Fibroblast of skin of left quadriceps (primary cell): ENCODE data around the gene FUT8.

ENCODE experiments used
- DNase-seq, 2 experiments: peaks; one replicate each; pipeline ENCODE4 v3.0.0-alpha.2; 2013; ENCODE audit warnings: low read depth in 2 of 2

FUT8 gene

DNA sequence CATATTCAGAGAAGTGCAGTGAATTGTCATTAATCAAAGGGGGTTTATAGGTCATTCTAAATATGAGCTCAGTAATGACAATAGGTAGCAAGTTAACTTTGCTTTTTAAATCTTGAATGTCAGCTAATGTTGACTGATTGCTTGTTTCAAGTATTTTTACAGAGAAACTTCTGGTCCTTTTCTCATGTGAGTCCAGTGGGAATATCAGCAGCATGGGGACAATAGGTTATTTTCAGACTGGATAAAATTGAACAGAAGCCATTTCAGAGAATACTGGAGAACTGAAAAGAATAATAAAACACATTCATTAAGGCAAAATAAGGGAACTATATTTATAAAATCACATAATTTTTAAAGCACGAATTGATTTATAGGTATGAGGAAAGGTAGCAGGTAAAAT is 78.7 kb downstream of the FUT8 start:
- no peak for DNase-seq

DNA sequence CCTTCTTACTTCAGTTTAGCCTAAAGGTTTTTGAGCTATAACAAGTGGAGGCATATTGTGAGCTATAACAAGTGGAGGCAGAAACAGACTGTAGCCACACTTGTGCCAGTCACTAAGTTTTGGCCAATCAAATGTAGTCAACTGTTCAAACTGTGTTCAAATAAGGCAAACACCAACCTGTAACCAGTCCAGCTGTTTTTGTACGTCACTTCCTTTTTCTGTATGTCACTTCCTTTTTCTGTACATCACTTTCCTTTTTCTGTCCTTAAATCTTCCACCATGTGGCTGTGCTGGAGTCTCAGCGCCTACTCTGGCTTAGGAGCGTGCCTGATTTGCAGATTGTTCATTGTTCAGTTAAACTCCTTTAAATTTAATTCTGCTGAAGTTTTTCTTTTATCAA is 79.7 kb downstream of the FUT8 start:
- no peak for DNase-seq

DNA sequence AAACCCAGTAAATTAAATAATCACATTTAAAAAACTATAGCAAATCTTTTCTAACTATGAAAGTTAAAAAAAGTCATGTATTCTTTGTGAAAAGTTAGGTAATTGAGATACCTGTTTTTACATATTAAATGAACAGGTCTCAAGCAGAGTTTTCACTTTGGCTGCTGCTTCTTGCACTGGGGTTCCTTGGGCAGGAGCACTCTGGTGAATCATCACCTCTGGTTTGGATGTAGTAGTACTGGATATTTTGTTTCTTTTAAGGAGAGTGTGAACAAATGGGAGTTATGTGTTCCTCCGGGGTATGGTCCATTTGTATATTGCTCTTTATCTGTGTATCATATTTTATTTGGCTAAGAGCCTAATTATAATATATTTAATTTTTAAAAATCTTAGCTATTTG is 82.7 kb downstream of the FUT8 start:
- no peak for DNase-seq

DNA sequence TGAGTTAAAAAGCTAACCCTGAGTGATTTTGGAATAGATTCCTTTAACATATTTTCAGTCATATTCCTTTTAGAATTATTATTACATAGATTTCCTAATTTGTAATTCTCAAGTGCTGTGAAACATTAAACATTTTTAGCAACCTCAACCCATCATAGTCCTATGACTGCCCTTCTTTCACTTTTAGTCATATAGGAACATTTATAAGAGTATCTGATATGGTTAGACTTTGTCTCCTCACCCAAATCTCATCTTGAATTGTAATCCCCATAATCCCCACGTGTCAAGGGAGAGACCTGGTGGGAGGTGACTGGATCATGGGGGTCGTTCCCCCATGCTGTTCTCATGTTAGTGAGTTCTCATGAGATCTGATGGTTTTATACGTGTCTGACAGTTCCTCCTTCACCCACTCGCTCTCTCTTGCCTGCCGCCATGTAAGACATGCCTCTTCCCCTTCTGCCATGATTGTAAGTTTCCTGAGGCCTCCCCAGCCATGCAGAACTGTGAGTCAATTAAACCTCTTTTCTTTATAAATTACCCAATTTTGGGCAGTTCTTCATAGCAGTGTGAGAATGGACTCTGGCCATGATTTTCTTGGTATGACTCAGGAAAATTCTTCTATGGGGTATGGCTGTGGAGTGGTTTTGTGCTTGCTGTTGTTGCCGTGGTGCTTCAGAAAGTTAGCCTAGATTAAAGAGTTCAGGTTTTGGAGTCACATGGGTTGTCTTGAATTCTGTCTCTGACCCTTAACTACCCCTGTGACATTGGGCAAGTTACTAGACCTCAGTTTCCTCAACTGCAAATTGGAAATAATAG is 83.9 kb downstream of the FUT8 start:
- DNase-seq = no peak

DNA sequence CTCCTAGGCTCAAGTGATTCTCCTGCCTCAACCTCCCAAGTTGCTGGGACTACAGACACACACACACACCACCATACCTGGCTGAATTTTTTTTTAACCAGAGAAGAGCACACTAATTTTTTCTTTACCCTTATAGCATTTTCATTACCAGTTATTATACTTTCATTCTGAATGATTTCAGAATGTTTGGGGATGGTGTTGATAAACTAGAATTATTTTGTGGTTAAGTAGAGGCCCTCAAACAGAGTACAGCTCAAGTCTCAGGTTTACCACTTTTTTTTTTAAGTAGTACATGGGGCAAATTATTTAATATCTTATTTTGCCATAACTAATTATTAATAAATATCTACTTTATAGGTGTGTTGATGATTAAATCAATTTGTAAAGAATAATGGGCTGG is 86.6 kb downstream of the FUT8 start:
- DNase-seq = no peak

DNA sequence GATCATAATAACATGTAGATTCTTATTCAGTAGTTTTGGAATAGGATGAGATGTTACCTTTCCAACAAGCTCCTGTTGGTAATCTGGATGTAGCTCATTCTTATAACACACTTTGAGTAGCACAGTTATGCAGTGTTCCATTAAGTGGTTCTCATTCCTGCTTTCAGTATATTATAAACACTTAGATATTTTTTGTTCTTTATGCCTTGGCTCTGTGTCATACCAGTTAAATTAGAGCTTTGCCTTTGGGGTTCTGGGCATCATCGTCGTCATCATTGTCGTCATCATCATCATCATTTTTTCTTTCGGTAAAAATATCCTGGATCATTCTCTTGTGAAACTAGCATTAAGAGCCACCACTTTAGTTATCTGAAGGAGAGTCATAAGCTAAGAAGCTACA is 87.5 kb downstream of the FUT8 start:
- no peak for DNase-seq

DNA sequence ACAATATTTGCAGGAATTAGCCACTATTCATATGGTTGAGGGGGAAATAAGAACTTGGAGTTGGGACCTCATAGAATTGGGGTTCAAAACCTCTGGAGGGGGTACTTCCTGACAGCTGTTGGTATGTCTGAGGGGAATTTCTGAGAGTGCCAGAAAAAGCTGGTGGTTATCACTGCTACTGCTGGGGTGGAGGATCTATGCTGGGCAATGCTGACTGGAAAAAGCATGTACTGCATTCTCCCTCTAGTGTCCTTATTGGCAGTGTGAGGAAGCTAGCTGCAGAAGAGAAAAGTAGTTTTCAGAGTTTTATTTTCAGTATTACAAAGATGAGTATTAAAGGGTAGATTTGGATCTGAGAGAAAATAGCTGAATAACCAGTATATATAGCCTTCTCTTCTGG is 88.8 kb downstream of the FUT8 start:
- no peak for DNase-seq

DNA sequence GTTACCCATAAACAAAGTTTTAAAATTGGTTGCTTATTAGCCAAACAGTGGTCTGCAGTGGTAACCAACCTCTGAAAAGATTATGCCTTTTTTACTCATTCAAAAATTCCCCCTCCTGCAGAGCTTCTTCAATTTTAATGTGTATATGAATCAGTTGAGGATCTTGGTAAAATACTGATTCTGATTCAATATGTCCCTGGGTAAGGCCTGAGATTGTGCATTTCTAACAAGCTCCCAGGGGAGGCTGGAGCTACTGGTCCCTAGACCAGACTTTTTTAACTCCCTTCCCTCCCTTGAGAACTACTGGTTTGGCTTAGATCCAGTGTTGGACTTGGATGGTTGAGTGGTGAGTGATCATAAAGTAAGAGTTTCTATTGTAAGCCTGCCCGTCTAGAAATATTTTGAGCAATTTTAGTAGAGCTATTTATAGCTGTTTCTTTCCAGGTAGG is 90.2 kb downstream of the FUT8 start:
- DNase-seq = peak; percentile 28 to 36

DNA sequence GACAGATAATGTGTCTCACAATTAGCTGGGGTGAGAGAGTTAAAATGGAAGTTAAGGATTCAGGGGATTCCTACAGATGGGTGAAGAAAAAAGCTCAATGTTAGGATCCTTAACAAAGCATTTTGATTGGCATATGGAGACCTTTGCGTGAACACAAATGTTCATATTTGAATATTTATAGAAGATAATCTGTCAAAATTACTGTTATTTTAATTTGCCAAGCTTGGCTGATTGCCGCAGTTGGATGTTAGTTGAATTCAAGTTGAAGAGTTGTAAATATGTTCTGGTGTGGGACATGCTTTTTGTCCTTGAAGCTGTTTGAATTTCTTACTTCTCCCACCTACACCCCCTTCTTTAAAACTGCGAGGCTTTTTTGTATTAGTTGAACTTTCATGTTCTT is 91.2 kb downstream of the FUT8 start:
- no peak for DNase-seq

DNA sequence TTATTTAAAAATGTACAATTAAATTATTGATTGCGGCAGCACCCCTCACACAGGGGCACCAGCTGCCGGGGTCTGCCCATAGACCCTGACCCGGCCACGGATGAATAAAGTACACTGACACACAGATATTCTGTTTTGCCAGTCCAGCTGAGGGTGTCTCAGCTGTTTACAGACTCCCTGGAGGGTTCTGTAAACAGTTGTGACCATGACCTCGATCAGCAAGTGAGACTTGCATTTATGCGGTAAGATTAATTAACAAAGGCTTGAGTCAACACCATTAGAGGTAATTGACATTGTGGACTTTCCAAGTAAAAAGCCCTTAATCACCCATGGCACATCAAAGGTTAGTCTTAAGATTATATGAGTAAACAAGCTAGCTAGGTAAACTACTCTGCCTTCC is 94.3 kb downstream of the FUT8 start:
- DNase-seq = no peak

DNA sequence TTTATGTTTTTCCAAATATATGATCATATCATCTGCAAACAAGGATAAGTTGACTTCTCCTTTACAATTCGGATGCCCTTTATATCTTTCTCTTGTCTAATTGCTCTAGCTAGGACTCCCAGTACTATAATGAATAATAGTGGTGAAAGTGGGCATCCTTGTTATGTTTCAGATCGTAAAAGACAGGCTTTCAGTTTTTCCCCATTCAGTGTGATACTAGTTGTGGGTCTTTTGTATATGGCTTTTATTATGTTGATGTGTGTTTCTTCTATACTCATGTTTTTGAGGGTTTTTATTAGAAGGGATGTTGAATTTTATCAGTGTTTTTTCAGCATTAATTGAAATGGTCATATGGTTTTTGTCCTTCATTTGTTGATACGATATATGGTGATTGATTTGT is 97.3 kb downstream of the FUT8 start:
- DNase-seq = no peak

DNA sequence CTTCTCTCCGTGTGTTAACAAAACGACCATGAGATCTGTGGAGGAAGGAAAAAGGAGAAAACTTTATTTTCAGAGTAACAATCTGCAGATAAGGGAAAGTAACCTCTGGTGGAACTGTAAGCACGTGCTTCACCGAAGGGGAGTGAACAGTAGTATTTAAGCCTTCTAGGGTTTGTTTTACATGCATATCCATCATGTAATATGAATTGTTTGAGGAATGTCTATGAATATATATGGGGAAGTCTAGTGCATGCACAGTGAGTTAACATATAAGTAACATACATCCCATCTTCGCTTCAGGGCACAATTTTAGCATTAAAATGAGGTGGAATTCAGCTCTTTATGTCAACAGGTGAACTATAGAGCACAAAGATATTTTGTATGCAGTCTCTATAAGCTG is 101.1 kb downstream of the FUT8 start:
- no peak for DNase-seq

DNA sequence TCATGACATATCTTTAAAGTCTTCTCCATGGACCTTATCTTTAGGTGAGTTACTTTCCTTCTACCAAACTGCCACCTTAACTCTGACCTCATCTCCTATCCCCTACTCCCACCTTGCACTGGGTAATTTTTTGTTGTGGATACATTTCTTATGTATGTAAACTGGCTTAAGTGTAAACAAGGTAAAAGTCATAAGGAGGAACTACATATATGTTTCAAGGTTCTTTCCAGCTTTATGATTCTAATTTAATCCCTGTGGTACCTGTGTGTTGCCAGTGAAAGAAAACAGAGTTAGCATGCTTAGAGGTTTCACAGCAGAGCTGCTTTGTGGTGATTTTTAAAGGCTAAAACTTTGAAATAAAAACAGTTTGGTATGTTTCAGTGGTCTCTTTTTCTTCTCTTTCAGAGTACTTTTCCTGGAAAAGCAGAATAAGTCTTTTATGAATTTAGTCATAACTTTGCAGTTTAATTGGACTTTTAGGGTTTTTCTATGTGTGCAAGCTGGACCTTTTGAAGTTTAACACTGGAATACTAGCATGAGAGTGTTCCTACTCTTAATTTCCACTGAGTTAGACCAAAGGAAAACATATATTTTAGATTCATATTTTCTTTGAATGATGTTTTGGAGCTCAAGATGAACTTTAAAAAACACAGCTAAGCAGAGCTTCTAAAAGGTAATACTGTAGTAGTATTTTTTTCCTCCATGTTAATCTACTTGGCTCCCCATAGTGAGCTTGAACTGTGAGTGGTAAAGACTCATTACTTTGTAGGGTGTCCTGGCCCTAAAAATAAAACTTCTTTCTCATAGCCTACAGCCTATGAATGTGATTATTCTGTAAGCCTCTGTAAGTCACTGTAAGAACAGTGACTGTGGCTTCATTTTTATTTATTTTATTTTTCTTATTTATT is 105.4 kb downstream of the FUT8 start:
- no peak for DNase-seq

DNA sequence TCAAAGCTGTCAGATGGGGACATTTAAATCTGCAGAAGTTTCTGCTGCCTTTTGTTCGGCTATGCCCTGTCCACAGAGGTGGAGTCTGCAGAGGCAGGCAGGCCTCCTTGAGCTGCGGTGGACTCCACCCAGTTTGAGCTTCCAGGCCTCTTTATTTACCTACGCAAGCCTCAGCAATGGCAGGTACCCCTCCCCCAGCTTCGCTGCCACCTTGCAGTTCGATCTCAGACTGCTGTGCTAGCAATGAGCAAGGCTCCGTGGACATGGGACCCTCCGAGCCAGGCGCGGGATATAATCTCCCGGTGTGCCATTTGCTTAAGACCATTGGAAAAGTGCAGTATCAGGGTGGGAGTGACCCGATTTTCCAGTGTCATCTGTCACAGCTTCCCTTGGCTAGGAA is 115.5 kb downstream of the FUT8 start:
- no peak for DNase-seq

DNA sequence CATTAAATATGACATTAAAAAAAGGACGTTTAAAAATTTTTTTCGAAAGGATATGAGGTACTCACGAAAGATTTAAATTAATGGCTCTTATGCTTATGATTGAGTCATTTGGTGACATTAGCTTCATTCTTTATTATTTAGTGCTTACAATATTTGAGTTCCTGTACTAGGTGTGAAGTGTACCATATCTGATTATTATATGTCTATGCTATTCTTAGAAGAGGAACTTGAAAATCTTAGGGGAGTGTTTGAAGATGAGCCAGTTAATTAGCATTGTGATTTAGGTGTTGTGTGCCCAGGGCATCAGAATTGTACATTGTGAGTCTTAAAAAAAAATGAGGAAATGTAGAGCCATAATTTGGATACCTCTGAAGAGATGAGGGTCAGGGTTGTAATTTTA is 118.6 kb downstream of the FUT8 start:
- DNase-seq = no peak

DNA sequence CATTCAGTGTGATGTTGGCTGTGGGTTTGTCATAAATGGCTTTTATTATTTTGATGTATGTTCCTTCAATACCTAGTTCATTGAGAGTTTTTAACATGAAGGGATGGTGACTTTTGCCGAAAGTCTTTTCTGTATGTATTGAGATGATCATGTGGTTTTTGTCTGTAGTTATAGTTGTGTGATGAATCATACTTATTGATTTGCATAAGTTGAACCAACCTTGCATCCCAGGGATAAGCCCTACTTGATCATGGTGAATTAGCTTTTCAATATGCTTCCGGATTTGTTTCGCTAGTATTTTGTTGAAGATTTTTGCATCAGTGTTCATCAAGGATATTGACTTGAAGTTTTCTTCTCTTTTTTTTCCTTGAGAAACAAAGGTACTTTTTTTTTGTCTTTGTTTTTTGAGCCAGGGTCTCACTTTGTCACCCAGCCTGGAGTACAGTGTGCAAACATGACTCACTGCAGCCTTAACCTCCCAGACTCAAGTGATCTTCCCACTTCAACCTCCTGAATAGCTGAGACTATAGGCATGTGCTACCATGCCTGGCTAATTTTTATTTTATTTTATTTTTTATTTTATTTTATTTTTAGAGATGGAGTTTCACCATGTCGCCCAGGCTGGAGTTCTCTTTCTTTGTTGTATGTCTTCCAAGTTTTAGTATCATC is 121.3 kb downstream of the FUT8 start:
- no peak for DNase-seq

DNA sequence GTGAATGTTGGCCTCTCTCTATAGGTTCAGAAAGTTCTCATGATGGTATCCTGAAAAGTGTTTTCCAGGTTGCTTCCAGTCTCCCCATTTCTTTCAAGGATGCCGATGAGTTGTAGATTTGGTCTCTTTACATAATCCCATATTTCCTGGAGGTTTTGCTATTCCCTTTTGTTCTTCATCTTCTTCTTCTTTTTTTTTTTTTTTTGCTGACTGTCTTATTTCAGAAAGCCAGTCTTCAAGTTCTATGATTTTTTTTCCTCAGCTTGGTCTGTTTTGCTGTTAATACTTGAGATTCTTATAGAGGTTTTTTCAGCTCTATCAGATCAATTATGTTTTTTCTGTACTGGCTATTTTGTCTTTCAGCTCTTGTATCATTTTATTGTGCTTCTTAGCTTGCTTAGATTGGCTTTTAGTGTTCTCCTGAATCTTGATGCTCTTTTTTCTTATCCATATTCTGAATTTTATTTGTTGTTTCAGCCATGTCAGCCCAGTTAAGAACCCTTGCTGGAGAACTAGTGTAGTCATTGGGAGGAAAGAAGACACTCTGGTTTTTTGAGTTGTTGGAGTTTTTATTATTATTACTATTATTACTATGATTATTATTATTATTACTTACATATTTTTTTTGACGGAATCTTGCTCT is 124.4 kb downstream of the FUT8 start:
- no peak for DNase-seq

DNA sequence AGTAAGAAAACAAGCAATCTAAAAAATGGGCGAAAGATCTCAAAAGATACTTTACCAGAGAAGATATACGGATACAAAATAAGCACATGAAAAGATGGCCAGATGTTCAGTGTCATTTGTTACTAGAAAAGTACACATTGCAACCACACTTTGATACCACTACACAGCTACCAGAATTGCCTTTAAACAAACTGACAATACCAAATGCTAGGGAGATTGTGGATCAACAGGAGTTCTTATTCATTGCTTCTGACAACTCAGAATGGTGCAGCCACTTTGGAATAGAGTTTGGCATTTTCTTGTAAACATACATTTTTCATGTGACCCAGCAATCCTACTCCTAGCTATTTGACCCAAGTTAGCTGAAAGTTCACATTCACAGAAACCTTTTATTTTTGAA is 136.3 kb downstream of the FUT8 start:
- DNase-seq = no peak

DNA sequence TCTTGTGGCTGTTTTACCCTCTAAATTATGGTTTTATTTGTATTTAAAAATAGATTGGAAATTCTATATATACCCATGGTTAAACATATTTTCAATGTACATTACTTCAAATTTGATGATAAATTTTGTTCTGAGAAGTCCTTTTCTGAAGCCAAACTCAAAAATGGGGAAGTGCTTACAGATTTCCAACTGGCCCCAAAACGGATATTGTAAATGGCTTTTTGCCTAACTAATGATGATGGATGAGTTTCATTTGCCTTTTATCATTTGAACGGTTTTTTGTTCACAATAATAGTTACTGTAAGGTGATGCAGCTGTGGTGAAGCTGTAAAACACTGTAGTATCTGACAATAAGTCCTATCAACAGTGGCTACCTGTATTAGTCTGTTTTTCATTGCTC is 136.9 kb downstream of the FUT8 start:
- DNase-seq = no peak

DNA sequence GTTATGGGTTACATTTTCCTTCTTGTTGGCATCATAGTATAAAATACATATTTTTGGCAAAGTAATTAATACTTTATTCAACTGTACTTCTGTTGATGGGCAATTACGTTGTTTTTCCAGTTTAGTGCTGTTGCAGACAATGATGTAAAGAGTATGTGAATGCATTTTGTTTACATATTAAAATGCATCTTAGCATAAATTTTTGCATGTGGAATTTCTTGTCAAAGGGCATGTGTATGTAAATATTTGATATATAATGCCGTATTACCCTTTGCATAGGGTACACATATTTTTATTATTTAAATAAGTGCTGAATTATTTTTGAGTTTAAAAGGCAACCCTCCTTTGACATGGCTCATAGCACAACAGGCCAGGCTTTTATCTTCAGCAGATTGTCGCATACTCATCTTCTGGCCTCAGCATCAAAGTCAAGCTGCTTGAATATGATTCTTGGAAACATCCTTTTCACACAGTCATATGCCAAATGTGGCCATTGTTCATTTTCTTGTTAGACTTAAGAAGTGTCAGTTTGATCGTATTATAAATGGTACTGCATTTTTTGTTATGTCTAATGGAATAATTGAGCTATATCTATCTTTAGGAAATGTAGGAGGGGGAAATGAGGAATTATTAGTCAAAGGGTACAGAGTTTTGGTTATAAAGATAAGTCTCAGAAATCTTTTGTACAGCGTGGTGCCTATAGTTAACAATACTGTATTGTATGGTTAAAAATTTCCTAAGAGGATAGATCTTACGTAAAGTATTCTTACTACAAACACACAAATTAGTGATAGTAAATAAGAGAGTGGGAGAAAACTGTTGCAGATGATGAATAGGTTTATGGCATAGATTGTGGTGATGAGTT is 138.5 kb downstream of the FUT8 start:
- DNase-seq = no peak

DNA sequence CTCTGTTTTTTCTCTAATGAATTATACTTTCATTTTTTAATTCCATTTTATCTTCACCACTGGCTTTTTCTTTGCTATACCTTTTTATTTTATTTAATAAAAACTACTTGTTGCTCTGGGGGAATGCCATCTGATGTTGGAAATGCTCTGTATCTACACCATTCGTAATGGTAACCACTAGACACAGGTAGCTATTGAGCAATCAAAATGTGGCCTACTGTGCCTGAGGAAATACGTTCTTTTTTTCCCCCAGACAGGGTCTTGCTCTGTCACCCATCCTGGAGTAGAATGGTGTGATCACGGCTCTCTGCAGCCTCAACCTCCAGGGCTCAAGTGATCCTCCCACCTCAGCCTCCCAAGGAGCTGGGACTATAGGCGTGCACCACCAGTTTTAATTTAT is 140.2 kb downstream of the FUT8 start:
- no peak for DNase-seq
